OCI-LY3 (cell line): ENCODE data around the gene ARL2BP.
A peak's percentile ranks its signal among the peaks of the same experiment; 100 is the strongest.

Source experiments
- H2AFZ ChIP-seq: fragments of 200-600, 300-600 bp; shearing (Covaris generic); 2 replicates; pipeline ENCODE4 v1.6.0; 2014; ENCODE audit warnings: antibody characterized with exemption, low read depth, low read length
- H3K27ac ChIP-seq: fragments of 200-600, 300-600 bp; sonication (generic); 2 replicates; pipeline ENCODE4 v1.5.1; 2014; ENCODE audit warnings: mild to moderate bottlenecking, low read length, moderate library complexity, mixed read lengths
- H3K27me3 ChIP-seq: fragments of 200-600, 300-600 bp; sonication (generic); 2 replicates; pipeline ENCODE4 v1.6.1; 2014; ENCODE audit warnings: low read depth, low read length, mixed read lengths
- H3K36me3 ChIP-seq: fragments of 200-600, 300-600 bp; sonication (generic); replicated peaks from 2 replicates; pipeline ENCODE3; 2014; ENCODE audit warnings: low read depth, low read length, mixed read lengths
- H3K4me1 ChIP-seq: fragments of 300-600, 200-600 bp; sonication (generic); 2 replicates; pipeline ENCODE4 v1.6.1; 2014; ENCODE audit warnings: low read length, mixed read lengths
- H3K4me2 ChIP-seq: fragments of 200-600, 300-600 bp; sonication (generic); 2 replicates; pipeline ENCODE4 v1.6.1; 2014; ENCODE audit warnings: low read length, mixed read lengths
- H3K4me3 ChIP-seq: fragments of 300-600, 200-600 bp; sonication (generic); 2 replicates; pipeline ENCODE4 v1.5.1; 2014; ENCODE audit warnings: antibody characterized with exemption, mild to moderate bottlenecking, low read length, moderate library complexity
- H3K79me2 ChIP-seq: fragments of 300-600, 200-600 bp; shearing (Covaris generic); 2 replicates; pipeline ENCODE4 v1.6.1; 2014; ENCODE audit warnings: mild to moderate bottlenecking, low read length, mixed read lengths
- H3K9ac ChIP-seq: fragments of 300-600, 200-600 bp; shearing (Covaris generic); 2 replicates; pipeline ENCODE4 v1.6.0; 2014; ENCODE audit warnings: mild to moderate bottlenecking, low read length, moderate library complexity
- H3K9me3 ChIP-seq: fragments of 200-600, 300-600 bp; shearing (Covaris generic); 2 replicates; pipeline ENCODE4 v1.6.1; 2014; ENCODE audit warnings: low read length, mixed read lengths; ENCODE audit not compliant: insufficient read depth
- H4K20me1 ChIP-seq: fragments of 200-600, 300-600 bp; sonication (generic); 2 replicates; pipeline ENCODE4 v1.6.1; 2016; ENCODE audit warnings: low read length, mixed read lengths; ENCODE audit not compliant: insufficient read depth
- CTCF ChIP-seq: fragments of 200-600, 300-600 bp; sonication (generic); IDR thresholded peaks from 2 replicates; pipeline ENCODE4 v1.5.1; 2014; ENCODE audit warnings: antibody characterized with exemption, low read length, low read depth
- EZH2phosphoT487 ChIP-seq: fragments of 200-600 bp; shearing (Covaris generic); IDR thresholded peaks from 2 replicates; pipeline ENCODE4 v1.6.1; 2018; ENCODE audit warnings: antibody characterized with exemption, mixed run types, low read depth

The ARL2BP gene

GRCh38 chr16:57268804-57269800, 24.0 kb downstream of the ARL2BP start:
- Histone ChIP-seq H2AFZ (peak overlapping the region; percentile 52), H3K27ac (no peak overlapping the region), H3K27me3 (no peaks in the 10 kb centered on the region), H3K79me2 (no peaks in the 10 kb centered on the region), H3K9me3 (no peaks in the 10 kb centered on the region), H3K4me3 (no peak overlapping the region), H3K9ac (no peak overlapping the region), H3K36me3 (no peaks in the 10 kb centered on the region), H3K4me2 (no peak overlapping the region), H3K4me1 (peaks cover 7% of the 10 kb centered on the region), H4K20me1 (no peaks in the 10 kb centered on the region)
- TF ChIP-seq EZH2phosphoT487 = no peak
- TF ChIP-seq CTCF = no peak

GRCh38 chr16:57270221-57271062, 25.4 kb downstream of the ARL2BP start:
- no peak overlapping the region for H3K27ac ChIP-seq
- no peaks in the 10 kb centered on the region for H3K79me2 ChIP-seq
- H3K4me1 ChIP-seq = peaks cover 7% of the 10 kb centered on the region
- no peak overlapping the region for H2AFZ ChIP-seq
- H3K4me2 ChIP-seq = no peak overlapping the region
- no peak overlapping the region for H3K9ac ChIP-seq
- no peaks in the 10 kb centered on the region for H4K20me1 ChIP-seq
- H3K9me3 ChIP-seq = no peaks in the 10 kb centered on the region
- H3K36me3 ChIP-seq = no peaks in the 10 kb centered on the region
- H3K4me3 ChIP-seq = no peak overlapping the region
- H3K27me3 ChIP-seq = no peaks in the 10 kb centered on the region
- TF ChIP-seq CTCF (no peak), EZH2phosphoT487 (no peak)

DNA sequence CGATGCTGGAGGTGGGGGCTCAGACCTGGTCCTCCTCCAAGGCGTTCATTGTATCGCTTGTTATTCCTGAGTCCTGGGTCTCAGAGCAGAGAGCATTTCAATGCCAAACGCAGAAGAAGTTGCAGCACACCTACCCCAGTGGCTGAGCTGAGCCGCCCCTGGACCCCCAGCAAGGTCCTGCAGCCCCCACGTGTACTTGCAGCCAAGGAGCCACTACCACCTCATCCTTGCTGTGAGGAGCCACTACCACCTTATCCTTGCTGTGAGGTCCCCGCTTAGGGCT, 25.9 kb downstream of the ARL2BP start:
- Histone ChIP-seq H3K27ac (no peak overlapping the region), H4K20me1 (no peaks in the 10 kb centered on the region), H3K79me2 (no peaks in the 10 kb centered on the region), H3K9ac (no peak overlapping the region), H3K36me3 (no peaks in the 10 kb centered on the region), H3K27me3 (no peaks in the 10 kb centered on the region), H3K4me3 (no peak overlapping the region), H3K4me1 (peaks cover 7% of the 10 kb centered on the region), H2AFZ (no peak overlapping the region), H3K4me2 (no peak overlapping the region), H3K9me3 (no peaks in the 10 kb centered on the region)
- TF ChIP-seq EZH2phosphoT487 = no peak
- no peak for TF ChIP-seq CTCF

DNA sequence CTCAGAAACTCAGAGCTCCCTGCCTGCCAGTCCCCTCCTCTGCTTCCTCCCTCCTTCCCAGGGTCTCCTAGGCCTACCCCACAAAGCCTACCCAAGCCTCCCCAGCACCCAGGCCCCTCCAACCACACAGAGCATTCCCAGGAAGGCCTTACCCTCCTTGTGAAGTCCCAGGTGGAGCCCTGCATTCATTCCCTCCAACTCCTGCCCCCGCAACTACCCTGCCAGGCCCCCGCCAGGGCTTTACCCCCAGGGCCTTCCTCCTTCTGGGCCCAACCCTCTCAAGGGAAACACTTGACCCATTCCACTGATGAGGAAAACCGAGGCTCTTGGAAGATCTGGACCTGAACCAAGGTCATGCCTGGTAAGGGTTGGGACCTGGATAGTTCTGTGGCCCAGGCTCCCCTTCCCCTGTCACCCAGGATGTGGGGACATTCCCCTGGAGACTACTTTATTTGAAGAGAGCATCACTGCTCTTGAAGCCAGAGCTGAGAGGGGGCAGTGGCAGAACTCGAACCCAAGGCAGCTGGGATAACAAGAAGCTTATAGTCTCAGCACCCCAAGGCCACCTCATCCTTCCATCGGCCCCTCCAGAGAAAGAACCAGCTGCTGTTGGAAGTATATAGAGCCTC, 26.9 kb downstream of the ARL2BP start:
- no peaks in the 10 kb centered on the region for H3K9me3 ChIP-seq
- TF ChIP-seq CTCF (no peak), EZH2phosphoT487 (no peak)
- no peak overlapping the region for H3K9ac ChIP-seq
- no peak overlapping the region for H3K27ac ChIP-seq
- H2AFZ ChIP-seq = no peak overlapping the region
- H3K4me1 ChIP-seq = peaks cover 10% of the 10 kb centered on the region
- H4K20me1 ChIP-seq = no peaks in the 10 kb centered on the region
- H3K27me3 ChIP-seq = no peaks in the 10 kb centered on the region
- H3K79me2 ChIP-seq = no peaks in the 10 kb centered on the region
- H3K4me3 ChIP-seq = no peak overlapping the region
- no peaks in the 10 kb centered on the region for H3K36me3 ChIP-seq
- H3K4me2 ChIP-seq = no peak overlapping the region
